ENCODE results near the gene SLC25A13. TPM values are rescaled to one million over a fixed set of nuclear protein-coding genes. Genes with fewer than 3 reads are reported as not detected.
"Not testable (repeated sequence)": the region's sequence is repeated elsewhere in the genome, so short reads cannot be mapped to it uniquely, and the experiment has no call there.

Gene SLC25A13
- total and polyA plus RNA-seq, 2 experiments from 2014 or later: 32.0 to 37.5 TPM

GRCh38 chr7:96330193-96330592 lies 8.3 kb upstream of the SLC25A13 start:
- H3K4me3 ChIP-seq: no peak overlapping the region
- no peak for TF ChIP-seq CTCF (IDR thresholded peaks at IDR 0.05; ENCODE audit: low read depth, low read length)
- no peak overlapping the region for H3K27ac ChIP-seq
- no peaks in the 10 kb centered on the region for H3K9me3 ChIP-seq (ENCODE audit: low read depth)
- no peak for DNase-seq (ENCODE audit: low read depth in 1 of 2, low spot score in 1 of 2)
- H3K36me3 ChIP-seq: no peaks in the 10 kb centered on the region
- no peaks in the 10 kb centered on the region for H3K27me3 ChIP-seq
- H3K4me1 ChIP-seq (ENCODE audit: low read depth): no peaks in the 10 kb centered on the region

- H3K27me3 ChIP-seq: no peaks in the 10 kb centered on the region
- no peak overlapping the region for H3K27ac ChIP-seq
- no peak for DNase-seq (ENCODE audit: low read depth in 1 of 2, low spot score in 1 of 2)
- no peak overlapping the region for H3K4me3 ChIP-seq
- H3K4me1 ChIP-seq (ENCODE audit: low read depth): no peaks in the 10 kb centered on the region
- H3K9me3 ChIP-seq (ENCODE audit: low read depth): no peaks in the 10 kb centered on the region
- H3K36me3 ChIP-seq: no peaks in the 10 kb centered on the region
- TF ChIP-seq CTCF (IDR thresholded peaks at IDR 0.05; ENCODE audit: low read depth, low read length): no peak
Observed at GRCh38 chr7:96329241-96329640, 7.3 kb upstream of the SLC25A13 start.

- Histone ChIP-seq H3K27me3 (no peaks in the 10 kb centered on the region), H3K36me3 (no peaks in the 10 kb centered on the region), H3K4me1 (ENCODE audit: low read depth) (no peaks in the 10 kb centered on the region), H3K4me3 (no peak overlapping the region), H3K9me3 (ENCODE audit: low read depth) (no peaks in the 10 kb centered on the region), H3K27ac (no peak overlapping the region)
- no peak for TF ChIP-seq CTCF (IDR thresholded peaks at IDR 0.05; ENCODE audit: low read depth, low read length)
- no peak for DNase-seq (ENCODE audit: low read depth in 1 of 2, low spot score in 1 of 2)
Observed at GRCh38 chr7:96328016-96328415, 6.1 kb upstream of the SLC25A13 start.

- no peak for TF ChIP-seq CTCF (IDR thresholded peaks at IDR 0.05; ENCODE audit: low read depth, low read length)
- Histone ChIP-seq H3K36me3 (no peaks in the 10 kb centered on the region), H3K4me3 (no peak overlapping the region), H3K27me3 (no peaks in the 10 kb centered on the region), H3K9me3 (ENCODE audit: low read depth) (no peaks in the 10 kb centered on the region), H3K4me1 (ENCODE audit: low read depth) (no peaks in the 10 kb centered on the region), H3K27ac (no peak overlapping the region)
- no peak for DNase-seq (ENCODE audit: low read depth in 1 of 2, low spot score in 1 of 2)
Observed at GRCh38 chr7:96327429-96327828, 5.5 kb upstream of the SLC25A13 start.

- H3K4me1 ChIP-seq (ENCODE audit: low read depth); H3K9me3 ChIP-seq (ENCODE audit: low read depth); DNase-seq (ENCODE audit: low read depth in 1 of 2, low spot score in 1 of 2); H3K36me3 ChIP-seq; H3K4me3 ChIP-seq; H3K27me3 ChIP-seq; H3K27ac ChIP-seq: not testable (repeated sequence)
Observed at GRCh38 chr7:96326752-96327151, 4.9 kb upstream of the SLC25A13 start.

GRCh38 chr7:96322847-96323461 lies 1.1 kb upstream of the SLC25A13 start:
- DNase-seq (ENCODE audit: low read depth in 1 of 2, low spot score in 1 of 2): no peak
- no peak overlapping the region for H3K4me3 ChIP-seq
- H3K36me3 ChIP-seq: no peaks in the 10 kb centered on the region
- TF ChIP-seq CTCF (IDR thresholded peaks at IDR 0.05; ENCODE audit: low read depth, low read length): no peak
- peaks cover 6% of the 10 kb centered on the region for H3K4me1 ChIP-seq (ENCODE audit: low read depth)
- H3K9me3 ChIP-seq (ENCODE audit: low read depth): no peaks in the 10 kb centered on the region
- H3K27ac ChIP-seq: no peak overlapping the region
- H3K27me3 ChIP-seq: no peaks in the 10 kb centered on the region

Data from cardiac muscle cell (in vitro differentiated cells and primary cell).